Activated naive CD8-positive, alpha-beta T cell treated with anti-CD3 and anti-CD28 coated beads, Interleukin-2, amount 10 ng/mL, durations not matched to agents 7 days and 5 days (primary cell): Measurements from ENCODE around the gene NAT16. TPM values are rescaled to one million over a fixed set of nuclear protein-coding genes. Genes with fewer than 3 reads are reported as not detected.
"Not testable (repeated sequence)": the region's sequence is repeated elsewhere in the genome, so short reads cannot be mapped to it uniquely, and the experiment has no call there.

Source experiments
- ATAC-seq: fragments of 150-1000 bp; cut with Tn5 transposase; one replicate; pipeline ENCODE4 v1.10.0; 2021; ENCODE audit warnings: low read depth, moderate library complexity
- POLR2A ChIA-PET: fragments of 350-600 bp; sonication (Branson Sonifier 250); formaldehyde crosslinking; loops from one replicate; lab custom pipeline; 2021; ENCODE audit warnings: antibody characterized with exemption; lab: Charles Lee
- DNase-seq: peaks from one replicate; pipeline ENCODE4 v3.0.0; 2021
- H3K27ac Mint-ChIP-seq: one replicate; pipeline ENCODE4 v1.8.0; 2022; ENCODE audit warnings: mild to moderate bottlenecking, mixed read lengths
- H3K27me3 Mint-ChIP-seq: one replicate; pipeline ENCODE4 v1.8.0; 2022; ENCODE audit warnings: mild to moderate bottlenecking, moderate library complexity, mixed read lengths
- H3K36me3 Mint-ChIP-seq: one replicate; pipeline ENCODE4 v1.8.0; 2021; ENCODE audit warnings: mild to moderate bottlenecking, mixed read lengths
- H3K4me1 Mint-ChIP-seq: one replicate; pipeline ENCODE4 v1.8.0; 2021; ENCODE audit warnings: mixed read lengths
- H3K4me3 Mint-ChIP-seq: one replicate; pipeline ENCODE4 v1.8.0; 2022; ENCODE audit warnings: mild to moderate bottlenecking, moderate library complexity, mixed read lengths
- H3K9me3 Mint-ChIP-seq: one replicate; pipeline ENCODE4 v1.8.0; 2021; ENCODE audit warnings: mixed read lengths
- total RNA-seq, 2 experiments: library from RNA; stranded (reverse); gene quantifications; one replicate each; pipeline ENCODE4 v1.2.3, GENCODE V29; 2021

NAT16 gene
- total RNA-seq, 2 experiments from 2014 or later = not detected

- DNase-seq, ATAC-seq, H3K27ac Mint-ChIP-seq, H3K9me3 Mint-ChIP-seq, H3K4me3 Mint-ChIP-seq, POLR2A ChIA-PET, H3K36me3 Mint-ChIP-seq: not testable (repeated sequence)
- Mint-ChIP-seq H3K4me1 (peaks cover 14% of the 10 kb centered on the region), H3K27me3 (peaks cover 57% of the 10 kb centered on the region)
Measured at GRCh38 chr7:101132626-101133600, 47.2 kb downstream of the NAT16 start.

DNA sequence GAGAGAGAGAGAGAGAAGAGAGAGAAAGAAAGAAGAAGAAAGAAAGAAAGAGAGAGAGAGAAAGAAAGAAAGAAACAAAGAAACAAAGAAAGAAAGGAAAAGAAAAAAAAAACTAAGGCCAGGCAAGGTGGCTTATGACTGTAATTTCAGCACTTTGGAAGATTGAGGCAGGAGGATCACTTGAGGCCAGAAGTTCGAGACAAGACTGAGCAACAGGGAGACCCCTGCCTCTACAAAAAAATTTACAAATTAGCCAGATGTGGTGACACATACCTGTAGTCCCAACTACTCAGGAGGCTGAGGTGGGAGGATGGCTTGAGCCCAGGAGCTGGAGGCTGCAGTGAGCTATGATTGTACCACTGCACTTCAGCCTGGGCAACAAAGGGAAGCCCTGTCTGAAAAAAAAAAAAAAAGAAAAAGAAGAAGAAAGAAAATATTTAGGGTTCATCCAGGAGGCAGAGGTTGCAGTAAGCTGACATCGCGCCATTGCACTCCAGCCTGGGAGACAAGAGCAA is 50.4 kb downstream of the NAT16 start:
- POLR2A ChIA-PET = interaction anchor here (0.6 kb wide), 1 partner anchor 70 kb away, joined by 4 read pairs; no protein-coding TSS in a partner anchor

GRCh38 chr7:101128040-101128834 is 51.9 kb downstream of the NAT16 start:
- peaks cover 37% of the 10 kb centered on the region for H3K4me1 Mint-ChIP-seq
- H3K4me3 Mint-ChIP-seq = no peak overlapping the region
- no peaks in the 10 kb centered on the region for H3K9me3 Mint-ChIP-seq
- no peak for ATAC-seq
- H3K27ac Mint-ChIP-seq = no peak overlapping the region
- H3K36me3 Mint-ChIP-seq = no peaks in the 10 kb centered on the region
- H3K27me3 Mint-ChIP-seq = peaks cover 36% of the 10 kb centered on the region
- DNase-seq = no peak
- POLR2A ChIA-PET = interaction anchor here (1.0 to 2.6 kb wide), 3 partner anchors 10 to 162 kb away, joined by 3 to 11 read pairs (median 8); partner anchors contain the start of gene TRIM56

More for the DNA sequence above, 50.4 kb downstream of the NAT16 start:
- ATAC-seq = no peak
- no peak for DNase-seq
- Mint-ChIP-seq H3K27ac (no peak overlapping the region), H3K36me3 (no peaks in the 10 kb centered on the region), H3K4me3 (no peak overlapping the region), H3K4me1 (peaks cover 32% of the 10 kb centered on the region), H3K9me3 (no peaks in the 10 kb centered on the region), H3K27me3 (peaks cover 47% of the 10 kb centered on the region)

DNA sequence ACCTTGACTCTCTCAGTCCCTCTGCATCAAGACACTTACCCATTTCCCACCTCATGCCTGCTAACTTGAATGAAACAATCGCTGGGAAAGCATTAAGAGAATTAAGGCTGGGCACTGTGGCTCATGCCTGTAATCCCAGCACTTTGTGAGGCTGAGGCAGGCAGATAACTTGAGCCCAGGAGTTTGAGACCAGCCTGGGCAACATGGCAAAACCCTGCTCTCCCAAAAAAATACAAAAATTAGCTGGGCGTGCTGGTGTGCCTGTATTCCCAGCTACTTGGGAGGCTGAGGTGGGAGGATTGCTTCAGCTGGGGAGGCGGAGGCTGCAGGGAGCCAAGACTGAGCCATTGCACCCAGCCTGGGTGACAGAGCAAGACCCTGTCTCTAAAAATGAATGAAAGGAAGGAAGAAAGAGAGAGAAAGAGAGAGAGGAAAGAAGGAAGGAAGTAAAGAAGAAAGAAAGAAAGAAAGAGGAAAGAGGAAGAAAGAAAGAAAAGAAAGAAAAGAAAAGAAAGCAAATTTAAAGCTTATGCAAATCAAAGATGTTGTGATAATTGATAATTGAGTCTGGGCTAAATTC is 52.5 kb downstream of the NAT16 start:
- DNase-seq = no peak
- no peak for ATAC-seq
- H3K27me3 Mint-ChIP-seq = peaks cover 38% of the 10 kb centered on the region
- peak overlapping the region; percentile 74 for H3K27ac Mint-ChIP-seq
- no peaks in the 10 kb centered on the region for H3K9me3 Mint-ChIP-seq
- H3K36me3 Mint-ChIP-seq = no peaks in the 10 kb centered on the region
- peak overlapping the region; percentile 86 for H3K4me3 Mint-ChIP-seq
- POLR2A ChIA-PET = interaction anchor here (2.2 to 2.6 kb wide), 2 partner anchors 11 to 42 kb away, joined by 8 to 11 read pairs; partner anchors contain the start of gene TRIM56
- H3K4me1 Mint-ChIP-seq = peaks cover 42% of the 10 kb centered on the region

DNA sequence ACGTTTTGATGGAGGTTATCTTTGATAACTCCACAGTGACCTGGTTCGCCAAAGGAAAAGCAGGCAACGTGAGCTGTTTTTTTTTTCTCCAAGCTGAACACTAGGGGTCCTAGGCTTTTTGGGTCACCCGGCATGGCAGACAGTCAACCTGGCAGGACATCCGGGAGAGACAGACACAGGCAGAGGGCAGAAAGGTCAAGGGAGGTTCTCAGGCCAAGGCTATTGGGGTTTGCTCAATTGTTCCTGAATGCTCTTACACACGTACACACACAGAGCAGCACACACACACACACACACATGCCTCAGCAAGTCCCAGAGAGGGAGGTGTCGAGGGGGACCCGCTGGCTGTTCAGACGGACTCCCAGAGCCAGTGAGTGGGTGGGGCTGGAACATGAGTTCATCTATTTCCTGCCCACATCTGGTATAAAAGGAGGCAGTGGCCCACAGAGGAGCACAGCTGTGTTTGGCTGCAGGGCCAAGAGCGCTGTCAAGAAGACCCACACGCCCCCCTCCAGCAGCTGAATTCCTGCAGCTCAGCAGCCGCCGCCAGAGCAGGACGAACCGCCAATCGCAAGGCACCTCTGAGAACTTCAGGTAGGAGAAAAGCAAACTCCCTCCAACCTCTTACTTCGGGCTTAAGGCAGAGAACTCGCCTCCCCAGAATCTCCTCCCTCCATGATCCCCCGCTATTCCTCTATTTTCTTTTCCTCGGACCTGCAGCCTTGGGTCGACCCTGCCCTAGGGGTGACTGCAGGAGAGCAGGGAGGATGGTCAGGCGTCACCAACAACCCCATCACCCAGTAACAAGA is 53.2 kb downstream of the NAT16 start, which contains the start of gene SERPINE1:
Gene SERPINE1 (plus strand): TSS at position 454 of the 809 bp plus-strand sequence. CDS start 1,290 bp downstream, outside the sequence.
- Mint-ChIP-seq H3K9me3 (no peaks in the 10 kb centered on the region), H3K27ac (peak within 1 kb of the TSS; percentile 74), H3K27me3 (peaks cover 36% of the 10 kb centered on the region), H3K36me3 (no peaks in the 10 kb centered on the region), H3K4me1 (peaks cover 48% of the 10 kb centered on the region), H3K4me3 (peak within 1 kb of the TSS; percentile 86)
- peak; percentile 71 for DNase-seq
- ATAC-seq = peak; percentile 90
- POLR2A ChIA-PET = interaction anchor here (1.5 to 2.6 kb wide), 3 partner anchors 11 to 125 kb away, joined by 5 to 11 read pairs (median 8); partner anchors contain the start of gene TRIM56

- no peaks in the 10 kb centered on the region for H3K36me3 Mint-ChIP-seq
- POLR2A ChIA-PET = interaction anchor here (1.3 to 2.6 kb wide), 4 partner anchors 12 to 126 kb away, joined by 3 to 11 read pairs (median 6); partner anchors contain the start of gene TRIM56
- H3K27me3 Mint-ChIP-seq = peaks cover 34% of the 10 kb centered on the region
- peak; percentile 12 for ATAC-seq
- H3K9me3 Mint-ChIP-seq = no peaks in the 10 kb centered on the region
- peak; percentile 45 for DNase-seq
- H3K4me3 Mint-ChIP-seq = peak overlapping the region; percentile 86
- peak overlapping the region; percentile 74 for H3K27ac Mint-ChIP-seq
- peaks cover 50% of the 10 kb centered on the region for H3K4me1 Mint-ChIP-seq
Measured at GRCh38 chr7:101125989-101126650, 54.0 kb downstream of the NAT16 start.

DNA sequence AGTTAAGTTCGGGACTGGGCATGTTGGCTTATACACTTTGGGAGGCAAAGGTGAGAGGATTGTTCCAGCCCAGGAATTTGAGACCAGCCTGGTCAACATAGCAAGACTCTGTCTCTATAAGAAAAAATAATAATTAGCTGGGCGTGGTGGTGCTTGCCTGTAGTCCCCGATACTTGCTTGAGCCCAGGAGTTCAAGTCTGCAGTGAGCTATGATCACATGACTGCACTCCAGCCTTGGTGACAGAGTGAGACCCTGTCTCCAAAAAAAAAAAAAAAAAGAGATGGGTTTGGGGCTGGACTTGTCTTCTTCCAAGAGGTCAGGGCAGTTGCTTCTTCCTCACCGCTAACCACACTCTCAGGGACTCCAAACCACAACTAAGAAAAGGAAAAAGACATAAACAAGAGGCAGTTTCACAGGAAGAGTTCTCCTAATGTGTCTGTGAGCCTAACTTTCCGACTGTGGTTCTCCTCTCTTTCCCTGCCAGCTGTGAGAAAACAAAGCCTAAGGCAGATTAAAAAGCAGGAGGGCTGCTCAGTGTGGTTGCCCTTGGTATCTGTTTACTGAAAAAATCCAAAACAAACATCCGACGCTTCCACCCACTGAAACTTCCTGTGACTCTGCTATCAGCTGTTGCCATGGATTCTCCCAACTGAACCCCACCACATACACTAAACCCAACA is 55.6 kb downstream of the NAT16 start:
- peaks cover 35% of the 10 kb centered on the region for H3K27me3 Mint-ChIP-seq
- H3K4me3 Mint-ChIP-seq = peak overlapping the region; percentile 64
- DNase-seq (no peak), ATAC-seq (no peak)
- H3K27ac Mint-ChIP-seq = peak overlapping the region; percentile 52
- H3K36me3 Mint-ChIP-seq = no peaks in the 10 kb centered on the region
- POLR2A ChIA-PET = no interaction called here
- H3K9me3 Mint-ChIP-seq = no peaks in the 10 kb centered on the region
- peaks cover 54% of the 10 kb centered on the region for H3K4me1 Mint-ChIP-seq

- ATAC-seq (no peak), DNase-seq (no peak)
- H3K36me3 Mint-ChIP-seq = no peaks in the 10 kb centered on the region
- POLR2A ChIA-PET = interaction anchor here (0.7 to 2.1 kb wide), 2 partner anchors 18 to 38 kb away, joined by 3 to 7 read pairs; partner anchors contain the start of gene TRIM56
- H3K4me3 Mint-ChIP-seq = no peak overlapping the region
- no peak overlapping the region for H3K27ac Mint-ChIP-seq
- peaks cover 31% of the 10 kb centered on the region for H3K27me3 Mint-ChIP-seq
- peaks cover 54% of the 10 kb centered on the region for H3K4me1 Mint-ChIP-seq
- H3K9me3 Mint-ChIP-seq = no peaks in the 10 kb centered on the region
Measured at GRCh38 chr7:101123703-101124068, 56.4 kb downstream of the NAT16 start.

DNA sequence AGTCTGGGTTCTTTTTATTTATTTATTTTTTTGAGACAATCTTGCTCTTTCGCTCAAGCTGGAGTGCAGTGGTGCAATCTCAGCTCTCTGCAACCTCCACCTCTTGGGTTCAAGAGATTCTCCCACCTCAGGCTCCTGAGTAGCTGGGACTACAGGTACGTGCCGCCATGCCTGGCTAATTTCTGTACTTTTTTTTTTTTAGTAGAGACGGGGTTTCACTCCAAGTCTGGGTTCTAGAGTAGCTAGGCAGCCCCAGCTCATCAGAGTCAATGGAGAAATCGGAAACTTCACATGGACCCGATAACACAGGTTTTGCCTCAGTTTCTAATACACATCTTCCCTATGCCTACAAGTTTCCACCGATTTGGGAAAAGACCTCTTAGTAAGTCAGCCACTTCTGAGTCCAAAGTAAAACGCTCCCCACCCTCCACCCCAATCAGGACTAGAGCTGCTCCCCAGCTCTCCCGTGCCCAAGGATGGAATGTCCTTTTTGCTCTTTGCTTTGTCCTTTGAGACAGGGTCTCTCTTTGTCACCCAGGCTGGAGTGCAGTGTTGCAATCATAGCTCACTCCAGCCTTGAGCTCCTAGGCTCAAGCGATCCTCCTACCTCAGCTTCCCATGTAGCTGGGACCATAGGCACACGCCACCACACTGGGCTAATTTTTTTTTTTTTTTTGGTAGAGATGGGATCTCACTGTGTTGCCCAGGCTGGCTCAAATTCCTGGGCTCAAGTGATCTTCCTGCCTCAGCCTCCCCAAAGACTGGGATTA is 57.0 kb downstream of the NAT16 start:
- no peak for DNase-seq
- Mint-ChIP-seq H3K36me3 (no peaks in the 10 kb centered on the region), H3K27me3 (peaks cover 27% of the 10 kb centered on the region), H3K27ac (peak overlapping the region; percentile 64), H3K4me1 (peaks cover 52% of the 10 kb centered on the region), H3K4me3 (peak overlapping the region; percentile 82), H3K9me3 (no peaks in the 10 kb centered on the region)
- ATAC-seq = no peak
- POLR2A ChIA-PET = interaction anchor here (0.7 to 2.1 kb wide), 4 partner anchors 15 to 695 kb away, joined by 3 to 7 read pairs (median 3); partner anchors contain the start of genes CUX1 and TRIM56
